Anterior cingulate cortex (tissue), 58 donors: ENCODE results near the gene RABL3.
"Not testable (repeated sequence)": the region's sequence is repeated elsewhere in the genome, so short reads cannot be mapped to it uniquely, and the experiment has no call there.

Source experiments
- DNase-seq, 58 donors: peaks; one replicate each; lab custom pipeline; 2025; lab: John Stamatoyannopoulos, UW

Gene RABL3, protein sequence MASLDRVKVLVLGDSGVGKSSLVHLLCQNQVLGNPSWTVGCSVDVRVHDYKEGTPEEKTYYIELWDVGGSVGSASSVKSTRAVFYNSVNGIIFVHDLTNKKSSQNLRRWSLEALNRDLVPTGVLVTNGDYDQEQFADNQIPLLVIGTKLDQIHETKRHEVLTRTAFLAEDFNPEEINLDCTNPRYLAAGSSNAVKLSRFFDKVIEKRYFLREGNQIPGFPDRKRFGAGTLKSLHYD

DNA sequence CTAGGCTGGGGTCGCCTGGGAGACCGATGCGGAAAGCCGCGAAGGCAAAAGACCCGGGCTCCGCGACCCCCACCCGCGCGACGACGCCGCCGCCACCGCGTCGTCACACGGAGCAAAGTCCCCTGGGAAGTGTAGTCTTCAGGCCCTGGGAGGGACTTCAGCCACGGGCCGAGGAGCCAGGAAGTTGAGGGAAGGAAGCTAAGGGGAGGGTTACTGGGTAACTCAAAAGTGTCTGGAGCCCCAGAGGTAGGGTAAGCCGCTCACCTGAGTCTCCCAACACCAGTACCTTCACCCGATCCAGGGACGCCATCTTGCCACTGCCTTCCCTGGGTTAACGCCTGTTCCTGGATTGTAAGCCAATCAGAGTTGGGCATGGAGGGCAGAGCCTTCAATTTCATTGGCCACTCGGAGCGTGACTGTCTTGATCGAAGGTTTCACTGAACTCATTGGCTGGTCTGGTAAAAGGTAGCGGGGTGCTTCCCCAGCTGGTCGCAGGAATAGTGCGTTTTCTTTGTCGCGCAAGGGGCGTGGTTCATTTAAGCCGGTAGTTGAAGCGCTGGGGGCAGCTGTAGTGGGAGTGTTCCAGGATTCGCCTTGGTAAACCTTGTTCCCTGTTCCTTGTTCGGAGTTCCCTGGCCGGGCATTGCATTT, at the start of gene RABL3, which contains the start of gene GTF2E1:
Gene RABL3 (minus strand): TSS at position 319 of the 651 bp plus-strand sequence. CDS start 9 bp downstream, at position 310.
Gene GTF2E1 (plus strand): TSS at position 547 of the 651 bp plus-strand sequence. CDS start 7,809 bp downstream, outside the sequence.
- peak; percentile 90 to 100 (median 97) for DNase-seq

GRCh38 chr3:120791913-120792312, 49.6 kb upstream of the RABL3 start:
- DNase-seq, result no peak

GRCh38 chr3:120791010-120791409, 48.7 kb upstream of the RABL3 start:
- no peak for DNase-seq

GRCh38 chr3:120785832-120786231, 43.5 kb upstream of the RABL3 start:
- DNase-seq, result not testable (repeated sequence)

- peak in 1 of 58 donors; percentile 4 for DNase-seq
These were observed 38.7 kb upstream of the RABL3 start for GRCh38 chr3:120780977-120781376.

DNA sequence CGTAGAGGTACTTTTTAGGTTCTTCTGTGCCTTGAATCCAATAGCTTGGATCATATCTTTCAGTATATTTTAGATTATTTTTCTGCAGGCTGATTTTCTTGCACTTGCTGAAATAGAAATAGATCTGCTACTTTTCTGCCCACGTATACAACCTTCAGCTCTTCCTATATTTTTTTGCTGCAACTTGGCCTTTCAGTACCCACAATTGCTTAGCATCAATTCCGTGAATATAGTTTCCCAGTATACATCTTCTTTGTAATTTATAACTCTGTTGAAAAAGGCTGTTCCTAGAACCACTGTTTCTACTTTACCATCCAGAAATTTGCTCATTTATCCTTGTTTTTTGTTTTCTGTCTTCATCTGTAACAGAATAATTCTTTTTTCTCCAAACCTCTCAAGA, 36.5 kb upstream of the RABL3 start:
- no peak for DNase-seq

- no peak for DNase-seq
These were observed 33.1 kb upstream of the RABL3 start for GRCh38 chr3:120775411-120775810.

- no peak for DNase-seq
These were observed 31.6 kb upstream of the RABL3 start for GRCh38 chr3:120773932-120774331.

GRCh38 chr3:120772081-120772480, 29.8 kb upstream of the RABL3 start:
- no peak for DNase-seq

- no peak for DNase-seq
These were observed 28.6 kb upstream of the RABL3 start for GRCh38 chr3:120770891-120771290.

DNA sequence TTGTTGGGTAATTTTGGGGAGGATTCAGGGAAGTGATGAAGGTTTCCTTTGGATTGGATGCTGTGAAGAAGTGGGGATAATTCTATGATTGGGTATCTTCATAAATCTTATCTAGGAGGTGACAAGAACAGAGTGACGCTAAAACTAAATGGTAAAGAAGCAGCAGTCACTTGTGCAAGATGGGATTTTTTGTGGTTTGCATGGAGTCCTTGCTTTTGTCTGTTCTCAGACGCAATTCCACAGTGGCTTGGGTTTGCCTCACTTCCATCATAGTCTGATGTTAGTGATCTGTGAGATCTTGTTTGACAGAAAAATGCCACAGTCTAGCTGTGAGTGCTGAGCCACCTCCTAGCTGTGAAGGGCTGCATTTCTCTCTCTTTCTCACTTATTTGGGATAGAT, 27.1 kb upstream of the RABL3 start:
- no peak for DNase-seq

DNA sequence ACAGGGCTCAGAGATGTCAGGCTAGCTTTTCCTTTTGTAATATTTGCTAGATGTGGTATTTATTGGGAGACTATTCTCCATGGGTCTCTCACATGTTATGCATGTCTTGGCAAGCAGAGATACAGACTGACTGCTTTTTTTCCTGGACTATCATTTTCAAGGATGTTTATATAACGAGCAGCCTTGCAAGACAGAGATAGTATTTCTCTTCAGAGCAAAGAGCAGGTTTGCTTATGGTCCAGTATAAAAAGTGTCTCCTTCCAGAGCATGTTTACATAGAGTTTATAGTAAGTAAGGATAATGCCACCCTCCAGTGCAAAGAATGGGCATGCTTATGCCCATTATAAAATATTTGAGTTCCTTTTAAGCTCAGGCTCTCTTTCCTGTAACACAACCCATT, 24.8 kb upstream of the RABL3 start:
- DNase-seq, result no peak

DNA sequence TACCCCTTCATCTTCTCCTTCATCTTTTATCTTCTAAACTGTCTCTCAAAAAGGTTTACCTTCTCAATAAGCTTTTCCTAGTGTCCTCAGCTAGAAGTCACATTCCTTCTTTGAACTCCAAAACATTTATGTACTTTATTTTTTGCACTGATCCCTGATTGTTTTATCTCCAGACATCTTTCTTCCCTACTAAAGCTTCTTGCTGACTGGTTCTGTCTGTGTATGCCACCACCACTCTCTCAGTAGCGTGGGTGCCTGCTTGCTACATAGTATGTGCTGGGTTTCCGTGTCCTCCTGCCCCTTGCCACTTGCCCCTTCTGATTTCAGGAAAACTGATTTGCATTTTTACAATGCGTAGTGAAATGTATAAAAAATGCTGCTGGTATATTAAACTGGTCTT, 24.3 kb upstream of the RABL3 start:
- no peak for DNase-seq

DNA sequence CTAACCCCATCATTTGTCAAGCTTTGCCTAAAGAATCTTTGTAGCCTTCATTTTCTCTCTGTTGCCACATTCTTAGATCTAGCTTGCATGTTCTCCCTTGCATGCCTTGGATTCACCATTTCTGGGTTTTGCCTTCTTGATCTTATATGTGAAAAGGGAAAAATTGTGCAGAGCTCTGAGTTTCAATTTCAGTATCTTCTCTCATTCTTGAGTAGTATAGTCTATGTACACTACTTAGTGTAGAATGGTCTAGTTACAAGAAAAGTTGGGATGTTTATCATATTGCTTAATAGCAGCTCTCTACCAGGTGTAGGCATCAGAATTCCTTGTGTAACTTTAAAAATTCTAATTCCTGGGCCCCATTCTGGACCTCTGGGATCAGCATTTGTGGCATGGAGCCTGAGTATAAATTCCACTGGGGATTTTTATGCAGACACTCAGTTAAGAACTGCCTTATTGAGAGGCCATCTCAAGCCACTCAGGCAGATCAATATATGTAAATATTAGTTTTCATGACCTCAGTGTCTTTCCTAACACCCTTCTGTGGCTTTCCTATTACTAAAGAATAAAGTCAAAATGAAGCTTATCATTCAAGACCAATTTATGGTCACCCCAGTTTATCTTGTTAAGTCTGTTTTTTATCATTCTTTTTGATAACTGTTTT, 23.6 kb upstream of the RABL3 start:
- DNase-seq, result no peak

DNA sequence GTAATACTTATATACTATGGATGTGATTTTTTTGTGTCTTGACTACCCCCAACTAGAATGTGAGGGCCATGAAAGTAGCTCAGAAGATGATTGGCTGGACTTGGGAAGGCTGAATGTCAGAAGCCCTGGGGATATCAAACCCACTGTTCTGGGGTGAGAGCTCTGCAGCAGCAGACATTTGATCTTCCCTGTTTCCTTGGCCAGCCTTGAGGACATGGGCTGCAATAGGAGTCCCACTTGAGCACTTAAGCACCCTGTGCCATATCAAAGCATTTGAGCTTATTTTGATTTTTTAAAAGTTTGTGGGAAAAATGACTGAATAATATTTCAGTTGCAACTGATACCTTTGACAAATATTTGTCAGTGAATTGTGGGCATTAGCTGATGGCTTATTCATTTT, 21.9 kb upstream of the RABL3 start:
- no peak for DNase-seq

DNA sequence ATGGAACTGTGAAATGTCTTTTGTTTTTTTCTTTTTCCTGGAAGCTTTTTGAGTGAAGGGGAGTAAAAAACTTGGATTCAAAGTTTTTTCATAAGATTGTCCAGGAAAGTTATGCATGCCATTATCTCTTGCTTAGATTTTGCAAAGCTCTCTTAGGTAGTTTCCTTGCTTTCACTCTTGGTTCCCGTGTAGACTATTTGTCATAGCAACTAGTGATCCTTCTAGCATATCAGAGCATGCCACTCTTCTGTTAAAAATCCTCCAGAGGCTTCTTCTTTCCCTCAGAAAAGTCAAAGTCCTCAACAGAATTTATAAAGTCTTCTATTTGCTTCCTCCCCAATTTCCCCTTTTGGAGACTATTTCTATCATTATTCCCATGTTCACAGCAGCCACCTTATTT, 21.3 kb upstream of the RABL3 start:
- DNase-seq, result no peak

GRCh38 chr3:120762615-120763014, 20.3 kb upstream of the RABL3 start:
- DNase-seq, result no peak

- not testable (repeated sequence) for DNase-seq
These were observed 16.2 kb upstream of the RABL3 start for GRCh38 chr3:120758551-120758950.

- no peak for DNase-seq
These were observed 13.7 kb upstream of the RABL3 start for GRCh38 chr3:120756061-120756460.

- no peak for DNase-seq
These were observed 11.5 kb upstream of the RABL3 start for GRCh38 chr3:120753810-120754209.

DNA sequence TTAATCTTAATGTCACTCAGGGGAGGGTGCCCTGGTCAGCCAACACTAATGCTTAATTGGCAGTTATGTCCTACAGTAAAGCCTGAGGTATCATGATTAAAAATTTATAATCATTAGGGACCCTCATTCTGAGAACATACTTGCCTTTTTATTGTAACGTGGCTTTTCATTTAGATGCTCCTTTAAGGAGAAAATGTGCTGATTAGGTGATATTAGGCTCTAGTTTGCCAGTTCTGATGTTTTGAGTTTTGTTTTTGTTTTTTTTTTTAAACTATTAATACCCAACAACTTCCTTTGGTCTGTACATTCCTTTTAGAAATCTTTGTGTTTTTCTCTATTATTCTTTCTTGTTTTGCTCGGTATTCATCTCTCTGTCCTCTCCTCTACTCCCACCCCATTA, 10.5 kb upstream of the RABL3 start:
- no peak for DNase-seq

DNA sequence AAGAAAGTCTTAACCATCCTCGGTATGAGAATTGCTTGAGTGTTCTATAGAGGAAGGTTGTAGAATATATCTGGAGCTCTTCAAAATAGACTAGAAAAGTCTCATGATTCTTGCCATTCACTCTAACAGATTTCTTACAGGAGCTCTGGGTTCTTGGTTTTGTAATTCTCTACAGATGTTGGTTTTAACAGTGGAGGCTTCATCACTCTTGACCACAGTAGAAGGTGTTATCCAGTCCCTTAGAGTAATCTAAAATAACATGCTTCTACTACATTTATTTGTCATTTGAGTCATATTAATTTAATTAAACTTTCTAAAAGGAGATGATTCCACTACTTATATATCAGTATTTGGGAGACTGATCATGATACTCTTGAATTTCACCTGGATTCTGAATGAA, 9.9 kb upstream of the RABL3 start:
- no peak for DNase-seq
